Testis (tissue), 2 donors: ENCODE data around the gene TRIM26.

Source experiments
- POLR2A ChIP-seq: fragments of 450-650 bp; IDR thresholded peaks from one replicate; pipeline ENCODE4 v1.6.1; 2017; ENCODE audit warnings: antibody characterized with exemption, mild to moderate bottlenecking, moderate library complexity
- TF ChIP-seq, protein P1 (sequence below), 3 experiments: fragments of 450-650 bp in 2 of 3; fragments of 200-600 bp in 1 of 3; sonication (generic) in 1 of 3; IDR thresholded peaks; one replicate each; pipeline ENCODE4 v1.5.1; 2016 to 2019; ENCODE audit warnings: antibody characterized with exemption in 3 of 3, mild to moderate bottlenecking in 2 of 3, moderate library complexity in 1 of 3

DNA sequence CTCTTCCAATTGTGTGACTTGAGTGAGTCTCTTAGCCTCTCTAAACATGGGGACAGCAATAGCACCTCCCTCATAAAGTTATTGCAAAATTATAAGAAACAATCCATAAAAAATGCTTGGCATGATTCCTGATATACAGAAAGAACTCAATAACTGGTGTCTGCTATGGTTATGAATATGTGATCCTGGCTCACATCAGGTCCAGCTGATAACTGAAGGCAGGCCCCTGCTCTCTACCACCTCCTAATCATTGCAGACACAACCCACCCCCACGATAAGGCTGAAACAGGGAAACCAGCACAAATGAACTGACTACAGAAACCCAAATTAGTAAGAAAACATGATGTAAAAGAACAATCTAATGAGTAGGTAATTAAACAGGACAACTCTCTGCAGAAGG, 44.5 kb downstream of the TRIM26 start:
- TF ChIP-seq, protein P1, sequence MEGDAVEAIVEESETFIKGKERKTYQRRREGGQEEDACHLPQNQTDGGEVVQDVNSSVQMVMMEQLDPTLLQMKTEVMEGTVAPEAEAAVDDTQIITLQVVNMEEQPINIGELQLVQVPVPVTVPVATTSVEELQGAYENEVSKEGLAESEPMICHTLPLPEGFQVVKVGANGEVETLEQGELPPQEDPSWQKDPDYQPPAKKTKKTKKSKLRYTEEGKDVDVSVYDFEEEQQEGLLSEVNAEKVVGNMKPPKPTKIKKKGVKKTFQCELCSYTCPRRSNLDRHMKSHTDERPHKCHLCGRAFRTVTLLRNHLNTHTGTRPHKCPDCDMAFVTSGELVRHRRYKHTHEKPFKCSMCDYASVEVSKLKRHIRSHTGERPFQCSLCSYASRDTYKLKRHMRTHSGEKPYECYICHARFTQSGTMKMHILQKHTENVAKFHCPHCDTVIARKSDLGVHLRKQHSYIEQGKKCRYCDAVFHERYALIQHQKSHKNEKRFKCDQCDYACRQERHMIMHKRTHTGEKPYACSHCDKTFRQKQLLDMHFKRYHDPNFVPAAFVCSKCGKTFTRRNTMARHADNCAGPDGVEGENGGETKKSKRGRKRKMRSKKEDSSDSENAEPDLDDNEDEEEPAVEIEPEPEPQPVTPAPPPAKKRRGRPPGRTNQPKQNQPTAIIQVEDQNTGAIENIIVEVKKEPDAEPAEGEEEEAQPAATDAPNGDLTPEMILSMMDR (IDR thresholded peaks at IDR 0.05) = no peak
- no peak for TF ChIP-seq POLR2A
